ENCODE measurements around the gene ACVRL1. TPM values are rescaled to one million over a fixed set of nuclear protein-coding genes. Genes with fewer than 3 reads are reported as not detected.

The ACVRL1 gene
- total and polyA plus RNA-seq, 9 of the 15 experiments (the other 6 are each of a cell fraction or from before 2014, with no cell fraction given): 0.07 to 1.4 (median 0.30) TPM

GRCh38 chr12:51888316-51889215 is 18.7 kb upstream of the ACVRL1 start (continued):
- TF ChIP-seq ZBTB43 (CRISPR knock-in tag; IDR thresholded peaks at IDR 0.05) (no peak), NFE2L1 (tag; IDR thresholded peaks at IDR 0.05; ENCODE audit: borderline replicate concordance, low read depth) (no peak), KLF16 (IDR thresholded peaks at IDR 0.05) (no peak), L3MBTL2 (IDR thresholded peaks at IDR 0.05) (no peak), ZNF253 (CRISPR knock-in tag; conservative IDR thresholded peaks at IDR 0.05) (no peak), JUN (IDR thresholded peaks at IDR 0.05; ENCODE audit: borderline replicate concordance, low read depth, low read length) (no peak), JUN (CRISPR knock-in tag; IDR thresholded peaks at IDR 0.05; ENCODE audit: borderline replicate concordance) (no peak), LCOR (CRISPR knock-in tag; IDR thresholded peaks at IDR 0.05) (no peak), SAP30 (IDR thresholded peaks at IDR 0.05; ENCODE audit: borderline replicate concordance, insufficient read depth, low read depth, low read length, poor library complexity, severe bottlenecking) (no peak), CREB3L1 (IDR thresholded peaks at IDR 0.05; ENCODE audit: borderline replicate concordance, low read depth) (no peak), ZNF395 (CRISPR knock-in tag; IDR thresholded peaks at IDR 0.05) (no peak), VEZF1 (CRISPR knock-in tag; IDR thresholded peaks at IDR 0.05) (no peak), POLR2H (tag; IDR thresholded peaks at IDR 0.05; ENCODE audit: low read depth) (no peak), ZBTB12 (CRISPR knock-in tag; IDR thresholded peaks at IDR 0.05) (no peak)
